Skeletal muscle satellite cell (primary cell): ENCODE results near the gene HEXA.

ENCODE experiments used
- H3K27me3 ChIP-seq: 2 replicates; pipeline ENCODE4 v1.7.0; 2013; ENCODE audit warnings: low read length; ENCODE audit not compliant: control insufficient read depth, insufficient read depth
- H3K36me3 ChIP-seq: 2 replicates; pipeline ENCODE4 v1.7.0; 2013; ENCODE audit warnings: mild to moderate bottlenecking, control low read depth, low read length; ENCODE audit not compliant: insufficient read depth
- H3K4me1 ChIP-seq: 2 replicates; pipeline ENCODE4 v1.7.0; 2013; ENCODE audit warnings: low read length; ENCODE audit not compliant: control insufficient read depth, insufficient read depth
- H3K4me2 ChIP-seq: 2 replicates; pipeline ENCODE4 v1.7.0; 2013; ENCODE audit warnings: mild to moderate bottlenecking, low read length
- H3K4me3 ChIP-seq: 2 replicates; pipeline ENCODE4 v1.7.0; 2013; ENCODE audit warnings: low read length
- H3K9ac ChIP-seq: 2 replicates; pipeline ENCODE4 v1.7.0; 2013; ENCODE audit warnings: mild to moderate bottlenecking, low read depth, low read length, moderate library complexity
- H3K9me3 ChIP-seq: replicated peaks from 2 replicates; pipeline ENCODE4 v1.7.0; 2013; ENCODE audit warnings: mild to moderate bottlenecking, control low read depth, low read length

Gene HEXA

GRCh38 chr15:72372361-72372760 lies 3.5 kb downstream of the HEXA start:
- Histone ChIP-seq H3K36me3 (peaks cover 5% of the 10 kb centered on the region), H3K9me3 (no peaks in the 10 kb centered on the region), H3K4me2 (no peak overlapping the region), H3K4me1 (peaks cover 16% of the 10 kb centered on the region), H3K4me3 (no peak overlapping the region), H3K9ac (no peak overlapping the region), H3K27me3 (no peaks in the 10 kb centered on the region)

- Histone ChIP-seq H3K9me3 (no peaks in the 10 kb centered on the region), H3K9ac (no peak overlapping the region)
Measured at GRCh38 chr15:72369964-72370363, 5.8 kb downstream of the HEXA start.

GRCh38 chr15:72368899-72369298 lies 6.9 kb downstream of the HEXA start:
- no peak overlapping the region for H3K4me3 ChIP-seq
- H3K4me2 ChIP-seq: no peak overlapping the region
- H3K36me3 ChIP-seq: peaks cover 5% of the 10 kb centered on the region
- H3K4me1 ChIP-seq: peaks cover 4% of the 10 kb centered on the region
- H3K27me3 ChIP-seq: no peaks in the 10 kb centered on the region
- no peak overlapping the region for H3K9ac ChIP-seq
- no peaks in the 10 kb centered on the region for H3K9me3 ChIP-seq

More at GRCh38 chr15:72369964-72370363, 5.8 kb downstream of the HEXA start:
- Histone ChIP-seq H3K36me3 (peaks cover 5% of the 10 kb centered on the region), H3K27me3 (no peaks in the 10 kb centered on the region), H3K4me1 (peaks cover 7% of the 10 kb centered on the region), H3K4me3 (no peak overlapping the region), H3K4me2 (no peak overlapping the region)

GRCh38 chr15:72368325-72368724 lies 7.5 kb downstream of the HEXA start:
- H3K36me3 ChIP-seq: peaks cover 5% of the 10 kb centered on the region
- H3K9me3 ChIP-seq: no peaks in the 10 kb centered on the region
- peaks cover 4% of the 10 kb centered on the region for H3K4me1 ChIP-seq
- H3K4me3 ChIP-seq: no peak overlapping the region
- no peak overlapping the region for H3K4me2 ChIP-seq
- H3K27me3 ChIP-seq: no peaks in the 10 kb centered on the region
- H3K9ac ChIP-seq: no peak overlapping the region

GRCh38 chr15:72365844-72366243 lies 10.0 kb downstream of the HEXA start:
- Histone ChIP-seq H3K27me3 (no peaks in the 10 kb centered on the region), H3K4me2 (no peak overlapping the region), H3K9ac (no peak overlapping the region), H3K36me3 (peaks cover 5% of the 10 kb centered on the region), H3K9me3 (no peaks in the 10 kb centered on the region), H3K4me3 (no peak overlapping the region), H3K4me1 (peaks cover 4% of the 10 kb centered on the region)

GRCh38 chr15:72361176-72361575 lies 14.6 kb downstream of the HEXA start:
- Histone ChIP-seq H3K4me3 (no peak overlapping the region), H3K27me3 (no peaks in the 10 kb centered on the region), H3K4me2 (no peak overlapping the region), H3K9me3 (no peaks in the 10 kb centered on the region), H3K9ac (no peak overlapping the region), H3K4me1 (peaks cover 22% of the 10 kb centered on the region), H3K36me3 (peaks cover under 1% of the 10 kb centered on the region)

DNA sequence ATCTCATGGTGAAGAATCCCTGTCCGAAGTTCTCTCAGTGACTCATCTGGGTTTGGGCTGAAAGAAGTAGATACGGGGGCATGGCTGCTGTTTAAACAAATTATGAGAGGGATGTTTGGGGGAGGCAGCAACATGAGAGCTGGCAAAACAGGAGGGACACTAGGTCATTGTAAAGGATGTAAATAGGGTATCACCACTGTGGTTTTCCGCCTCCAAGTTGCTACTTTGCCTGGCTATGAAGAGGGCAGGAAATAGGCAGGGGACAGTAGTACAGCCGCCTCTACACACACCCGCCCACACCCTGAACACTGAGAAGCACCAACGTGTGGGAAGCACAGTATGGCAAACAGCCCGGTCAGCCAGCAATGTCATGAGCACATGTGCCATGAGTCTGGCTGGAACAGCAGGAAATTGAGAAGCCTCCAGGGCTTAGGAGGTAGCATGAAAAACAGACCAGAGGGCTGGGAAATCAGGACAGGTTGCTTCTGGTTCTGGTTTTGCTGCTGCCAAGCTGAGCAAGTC lies 17.1 kb downstream of the HEXA start:
- H3K36me3 ChIP-seq: peaks cover 14% of the 10 kb centered on the region
- H3K4me3 ChIP-seq: peak overlapping the region; percentile 49
- H3K27me3 ChIP-seq: no peaks in the 10 kb centered on the region
- H3K9ac ChIP-seq: no peak overlapping the region
- H3K4me2 ChIP-seq: peak overlapping the region; percentile 74
- peaks cover 23% of the 10 kb centered on the region for H3K4me1 ChIP-seq
- no peaks in the 10 kb centered on the region for H3K9me3 ChIP-seq

- Histone ChIP-seq H3K4me1 (peaks cover 29% of the 10 kb centered on the region), H3K36me3 (peaks cover 14% of the 10 kb centered on the region), H3K9ac (no peak overlapping the region), H3K4me2 (peak overlapping the region; percentile 74), H3K4me3 (peak overlapping the region; percentile 49), H3K9me3 (no peaks in the 10 kb centered on the region), H3K27me3 (no peaks in the 10 kb centered on the region)
Measured at GRCh38 chr15:72358121-72358520, 17.7 kb downstream of the HEXA start.

DNA sequence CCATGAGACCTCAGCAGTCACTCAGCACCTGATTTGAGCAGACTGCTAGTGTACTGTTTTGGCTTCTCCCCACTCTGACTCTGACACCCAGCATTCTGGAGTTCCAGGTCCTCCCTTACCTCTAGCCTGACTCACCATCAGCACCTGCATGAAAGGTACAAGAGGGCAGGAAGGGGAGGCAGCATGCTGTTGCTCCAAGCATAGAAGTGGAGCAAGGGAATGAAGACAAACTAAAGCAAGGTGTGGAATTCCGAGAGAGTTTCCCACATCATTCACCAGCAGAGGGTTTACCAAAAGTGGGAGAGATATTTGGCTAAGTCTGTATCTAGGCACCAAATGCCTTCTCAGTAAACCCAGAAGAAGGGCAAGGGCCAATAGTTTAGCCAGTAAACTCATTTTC lies 21.3 kb downstream of the HEXA start:
- Histone ChIP-seq H3K4me3 (no peak overlapping the region), H3K27me3 (no peaks in the 10 kb centered on the region), H3K9ac (no peak overlapping the region), H3K9me3 (no peaks in the 10 kb centered on the region), H3K36me3 (peaks cover 38% of the 10 kb centered on the region), H3K4me2 (no peak overlapping the region), H3K4me1 (peaks cover 27% of the 10 kb centered on the region)

GRCh38 chr15:72353266-72353665 lies 22.5 kb downstream of the HEXA start:
- Histone ChIP-seq H3K9ac (no peak overlapping the region), H3K4me3 (no peak overlapping the region), H3K27me3 (no peaks in the 10 kb centered on the region), H3K4me2 (no peak overlapping the region), H3K4me1 (peaks cover 15% of the 10 kb centered on the region), H3K36me3 (peaks cover 47% of the 10 kb centered on the region), H3K9me3 (no peaks in the 10 kb centered on the region)

DNA sequence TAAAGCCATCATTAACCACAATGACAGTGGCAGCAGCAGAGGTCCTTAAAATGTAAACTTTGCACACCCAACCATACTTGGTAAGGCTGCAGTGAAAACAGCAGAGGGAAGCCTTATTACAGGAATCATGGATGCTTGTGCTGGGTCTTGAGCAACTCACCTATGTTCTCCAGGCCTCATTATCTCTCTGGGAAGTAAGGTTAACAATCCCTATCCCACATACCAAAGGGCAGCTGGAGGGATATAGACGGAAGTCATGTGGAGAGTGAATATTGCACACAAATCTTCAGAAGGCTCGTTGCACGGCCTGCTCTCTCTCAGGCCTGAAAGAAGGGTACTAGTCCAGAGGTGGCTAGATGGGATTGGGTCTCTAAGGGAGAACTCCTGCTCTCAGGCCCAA lies 30.0 kb downstream of the HEXA start:
- Histone ChIP-seq H3K9me3 (no peaks in the 10 kb centered on the region), H3K36me3 (peaks cover 60% of the 10 kb centered on the region), H3K4me1 (no peaks in the 10 kb centered on the region), H3K9ac (no peak overlapping the region), H3K4me3 (no peak overlapping the region), H3K27me3 (no peaks in the 10 kb centered on the region), H3K4me2 (no peak overlapping the region)

DNA sequence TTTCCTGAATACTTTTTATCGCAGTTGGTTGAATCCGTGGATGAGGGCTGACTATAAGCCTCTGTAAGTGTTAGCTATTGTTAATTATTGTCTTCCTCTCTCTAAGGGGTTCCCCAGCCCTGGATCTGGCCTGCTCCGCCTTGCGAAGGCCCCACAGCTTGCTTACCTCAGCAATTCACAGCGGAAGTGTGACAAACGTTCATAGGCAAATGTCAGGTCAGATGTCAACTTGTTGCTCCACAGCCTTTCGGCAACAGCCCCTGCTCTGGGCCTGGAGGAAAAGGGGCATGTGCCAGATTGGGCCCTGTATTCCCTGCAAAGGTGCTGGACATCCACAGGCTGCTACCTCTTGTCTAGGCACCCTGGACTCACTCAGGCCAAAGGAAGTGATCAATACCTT lies 30.5 kb downstream of the HEXA start:
- no peaks in the 10 kb centered on the region for H3K27me3 ChIP-seq
- peaks cover 55% of the 10 kb centered on the region for H3K36me3 ChIP-seq
- no peak overlapping the region for H3K4me2 ChIP-seq
- no peak overlapping the region for H3K9ac ChIP-seq
- no peaks in the 10 kb centered on the region for H3K9me3 ChIP-seq
- H3K4me1 ChIP-seq: peaks cover 4% of the 10 kb centered on the region
- no peak overlapping the region for H3K4me3 ChIP-seq
